Measurements from ENCODE around the gene ANKS1B. TPM values are rescaled to one million over a fixed set of nuclear protein-coding genes. Genes with fewer than 3 reads are reported as not detected.
"Not testable (repeated sequence)": the region's sequence is repeated elsewhere in the genome, so short reads cannot be mapped to it uniquely, and the experiment has no call there.

Gene ANKS1B
- total RNA-seq, 1 donor from 2014 or later, result 3.6 TPM

DNA sequence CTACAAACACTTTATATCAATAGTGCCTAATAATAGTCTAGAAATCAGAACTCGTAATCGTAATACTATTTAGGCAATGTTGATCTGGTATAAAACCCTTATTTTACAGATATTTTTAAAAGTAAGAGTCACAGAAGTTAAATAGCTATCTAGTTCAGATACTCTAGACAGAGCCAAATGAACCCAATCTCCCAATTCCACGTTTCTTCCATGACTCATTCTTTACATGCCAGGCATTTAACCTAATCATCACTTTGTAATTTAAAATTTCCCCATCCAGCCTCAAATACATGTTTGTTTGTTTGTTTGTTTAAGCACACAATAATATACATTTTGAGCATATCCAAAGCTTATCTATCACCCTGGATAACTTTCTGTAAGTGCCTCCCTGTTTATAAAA, 373.6 kb downstream of the ANKS1B start:
- DNase-seq (ENCODE audit: low spot score) (no peak), ATAC-seq (no peak)

GRCh38 chr12:99609455-99610181, 375.1 kb downstream of the ANKS1B start:
- ATAC-seq (no peak), DNase-seq (ENCODE audit: low spot score) (no peak)

GRCh38 chr12:99600388-99600787, 384.3 kb downstream of the ANKS1B start:
- ATAC-seq (no peak), DNase-seq (ENCODE audit: low spot score) (no peak)

DNA sequence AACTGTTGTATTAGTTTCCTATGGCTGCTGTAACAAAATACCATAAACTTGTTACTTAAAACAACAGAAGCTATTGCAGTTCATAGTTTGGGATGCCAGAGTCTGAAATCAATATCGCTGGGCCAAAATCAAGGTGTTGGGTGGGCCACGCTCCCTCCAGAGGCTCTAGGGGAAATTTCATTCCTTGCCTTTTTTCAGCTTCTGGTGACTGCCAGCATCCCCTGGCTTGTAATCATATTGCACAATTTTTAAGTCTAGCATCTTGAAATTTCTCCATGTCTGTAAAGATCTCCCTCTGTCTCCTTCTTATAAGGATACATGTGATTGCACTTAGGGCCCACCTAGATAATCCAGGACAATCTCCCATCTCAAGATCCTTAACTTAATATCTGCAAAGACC, 386.0 kb downstream of the ANKS1B start:
- ATAC-seq (no peak), DNase-seq (ENCODE audit: low spot score) (no peak)

- DNase-seq (ENCODE audit: low spot score), result no peak
- ATAC-seq, result no peak
These were observed 388.0 kb downstream of the ANKS1B start for GRCh38 chr12:99596762-99597161.

DNA sequence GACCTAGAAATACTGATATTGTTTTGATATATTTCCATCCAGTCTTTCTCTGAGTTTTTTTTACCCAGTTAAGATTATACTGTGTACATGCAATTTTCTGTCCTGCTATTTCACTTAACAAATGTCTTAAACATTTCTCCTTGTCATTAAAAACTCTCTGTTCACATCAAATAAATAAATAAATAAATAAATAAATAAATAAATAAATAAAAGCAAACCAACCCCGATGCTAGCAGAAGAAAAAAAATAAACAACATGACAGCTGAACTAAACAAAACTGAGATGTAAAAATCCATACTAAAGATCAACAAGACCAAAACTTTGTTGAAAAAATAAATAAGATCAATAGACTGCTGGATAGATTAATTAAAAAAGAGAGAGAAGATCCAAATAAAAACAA, 407.6 kb downstream of the ANKS1B start:
- not testable (repeated sequence) for DNase-seq (ENCODE audit: low spot score); ATAC-seq

DNA sequence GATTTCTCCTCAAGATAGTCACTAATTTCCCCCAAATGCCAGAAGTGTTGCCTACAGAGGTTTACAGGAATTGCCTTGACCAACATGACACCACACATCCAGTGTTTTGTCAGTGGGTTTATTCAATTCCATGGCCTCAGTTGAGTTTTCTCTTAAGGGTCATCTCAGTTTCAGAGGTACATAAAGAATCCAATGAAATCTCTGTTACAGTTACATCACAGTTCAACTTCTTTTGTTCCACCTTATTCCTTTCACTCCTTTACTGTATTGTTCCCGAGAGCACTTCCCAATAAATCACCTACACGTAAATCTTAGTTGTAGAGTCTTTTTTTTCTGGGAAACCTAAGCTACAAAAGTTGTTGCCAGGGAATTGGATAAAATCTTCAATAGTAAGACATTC, 410.8 kb downstream of the ANKS1B start:
- ATAC-seq (no peak), DNase-seq (ENCODE audit: low spot score) (no peak)

DNA sequence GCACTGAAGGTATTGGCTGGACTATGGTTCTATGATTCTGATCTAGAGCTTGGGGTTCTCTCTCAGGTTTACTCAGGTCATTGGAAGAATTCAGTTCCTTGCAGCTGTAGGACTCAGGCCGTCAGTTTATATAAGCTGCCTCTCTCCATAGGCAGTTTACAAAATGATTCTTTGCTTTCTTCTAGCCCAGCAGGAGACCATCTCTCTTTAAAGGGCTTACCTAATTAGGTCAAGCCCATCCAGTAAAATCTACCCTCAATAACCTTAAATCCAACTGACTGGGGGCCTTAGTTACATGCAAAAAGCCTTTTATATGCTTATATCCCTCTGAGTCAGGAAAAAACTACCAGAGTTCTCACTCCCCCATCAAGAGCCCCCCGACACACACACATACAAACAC, 417.7 kb downstream of the ANKS1B start:
- DNase-seq (ENCODE audit: low spot score) (no peak), ATAC-seq (no peak)

DNA sequence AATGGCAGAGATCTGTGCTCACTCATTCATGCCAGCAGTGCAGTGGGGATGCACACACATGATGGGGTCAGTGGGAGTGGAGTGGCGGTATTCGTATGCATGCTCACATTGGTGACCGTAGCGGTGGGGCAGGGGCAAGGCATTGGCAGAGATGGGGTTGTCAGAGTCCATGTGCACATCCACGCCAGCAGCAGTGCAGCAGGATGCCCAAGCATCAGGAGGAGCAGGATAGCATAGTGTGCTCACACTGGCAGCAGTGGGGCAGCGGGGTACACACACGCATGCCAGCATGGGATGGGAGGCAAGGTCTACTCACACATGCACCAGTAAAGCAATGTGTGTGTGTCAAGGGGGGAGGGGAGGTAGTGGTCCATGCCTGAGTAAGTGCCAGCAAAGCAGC, 426.6 kb downstream of the ANKS1B start:
- ATAC-seq, result no peak
- no peak for DNase-seq (ENCODE audit: low spot score)

DNA sequence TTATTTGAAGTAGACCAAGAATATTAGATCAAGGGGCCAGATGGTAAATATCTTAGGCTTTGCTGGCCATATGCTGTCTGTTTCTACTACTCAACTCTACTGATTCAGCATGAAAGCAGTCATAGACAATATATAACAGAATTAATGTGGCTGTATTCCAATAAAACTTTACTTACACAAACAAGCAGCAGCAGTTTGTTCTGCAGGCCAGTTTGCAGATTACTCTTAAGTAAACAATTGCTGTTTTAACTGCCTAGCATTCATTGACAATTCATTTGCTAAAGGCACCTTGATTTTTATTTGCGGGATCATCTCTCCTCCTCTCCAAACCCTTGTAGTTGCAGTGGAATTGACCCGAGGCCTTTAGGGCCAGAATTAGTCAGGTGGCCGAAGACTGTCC, 431.3 kb downstream of the ANKS1B start:
- peak; percentile 70 for ATAC-seq
- no peak for DNase-seq (ENCODE audit: low spot score)

DNA sequence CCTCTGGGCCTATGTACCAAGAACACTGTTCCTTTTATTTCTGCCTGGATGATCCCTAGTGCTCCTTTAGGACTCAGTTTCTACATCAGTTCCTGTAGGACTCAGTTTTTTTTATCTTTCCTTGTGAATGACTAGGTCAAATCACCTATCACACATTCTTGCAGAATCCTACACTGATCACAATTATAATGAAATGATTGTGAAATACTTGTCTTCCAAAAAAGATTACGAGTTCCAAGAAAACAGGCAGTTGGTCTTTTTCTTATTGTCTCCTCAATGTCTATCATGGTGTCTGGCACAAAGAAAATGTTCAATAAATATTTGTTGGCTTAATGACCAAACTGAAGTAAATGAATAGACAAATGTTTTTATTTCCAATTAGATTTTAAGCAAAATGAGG, 432.7 kb downstream of the ANKS1B start:
- no peak for DNase-seq (ENCODE audit: low spot score)
- no peak for ATAC-seq

DNA sequence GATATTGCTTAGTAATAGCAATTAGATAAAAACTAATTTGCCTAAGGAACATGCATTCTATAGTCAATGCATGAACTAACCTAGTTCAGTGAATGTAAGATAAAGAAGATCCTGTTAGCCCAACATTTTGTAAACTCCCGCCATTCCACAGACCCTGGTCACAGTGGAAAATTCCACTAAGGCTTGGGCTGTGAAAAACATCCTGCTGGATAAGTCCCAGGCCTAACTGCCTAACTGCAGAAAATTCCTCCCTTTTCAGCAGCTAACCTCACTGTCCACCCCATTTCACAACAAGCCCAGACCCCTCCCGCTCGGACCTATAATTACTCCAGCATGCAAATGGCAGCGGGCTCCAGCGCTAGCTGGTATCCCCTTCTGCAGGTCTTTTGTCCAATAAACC, 435.1 kb downstream of the ANKS1B start:
- DNase-seq (ENCODE audit: low spot score), result no peak
- no peak for ATAC-seq

- no peak for DNase-seq (ENCODE audit: low spot score)
- ATAC-seq, result no peak
These were observed 435.5 kb downstream of the ANKS1B start for GRCh38 chr12:99549196-99549595.

DNA sequence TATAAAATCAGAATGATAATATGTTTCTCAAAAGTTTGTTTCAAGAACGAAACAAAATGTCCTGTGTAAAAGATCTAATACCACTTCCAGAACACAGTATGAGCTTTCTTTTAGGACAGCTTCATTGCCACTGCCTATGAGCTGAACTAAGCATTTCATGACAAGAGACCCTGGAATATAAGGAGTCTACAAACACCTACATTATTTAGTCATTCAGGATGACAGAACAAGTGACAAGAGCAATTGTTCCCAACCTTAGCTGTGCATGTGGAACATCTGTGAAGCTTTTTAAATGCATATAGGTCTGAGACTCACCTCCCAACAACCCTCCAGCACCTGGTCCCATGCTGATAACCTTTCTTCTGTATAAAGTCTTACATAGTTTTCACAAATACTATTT, 440.3 kb downstream of the ANKS1B start:
- ATAC-seq (no peak), DNase-seq (ENCODE audit: low spot score) (no peak)

DNA sequence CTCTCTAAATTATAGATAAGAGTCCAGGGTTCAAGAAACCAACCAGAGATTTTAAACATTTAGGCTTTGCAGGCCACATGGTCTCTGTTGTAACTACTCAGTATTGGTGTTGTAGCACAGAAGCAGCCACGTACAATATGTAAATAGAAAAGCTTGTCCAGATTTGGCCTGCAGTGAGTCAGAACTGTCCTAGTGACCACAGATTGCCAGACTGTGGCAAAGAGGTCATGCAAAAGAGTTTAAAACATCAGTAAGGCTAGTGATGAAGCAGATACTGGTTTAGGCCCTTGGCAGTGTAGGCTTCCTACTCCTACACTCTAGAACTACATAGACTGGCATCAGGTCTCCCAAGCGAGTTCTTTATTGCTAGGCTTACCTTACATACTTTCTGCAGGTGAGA, 454.8 kb downstream of the ANKS1B start:
- ATAC-seq, result no peak

GRCh38 chr12:99528478-99528877, 456.3 kb downstream of the ANKS1B start:
- ATAC-seq (no peak), DNase-seq (ENCODE audit: low spot score) (no peak)

More for the DNA sequence above, 454.8 kb downstream of the ANKS1B start:
- DNase-seq (ENCODE audit: low spot score), result no peak

DNA sequence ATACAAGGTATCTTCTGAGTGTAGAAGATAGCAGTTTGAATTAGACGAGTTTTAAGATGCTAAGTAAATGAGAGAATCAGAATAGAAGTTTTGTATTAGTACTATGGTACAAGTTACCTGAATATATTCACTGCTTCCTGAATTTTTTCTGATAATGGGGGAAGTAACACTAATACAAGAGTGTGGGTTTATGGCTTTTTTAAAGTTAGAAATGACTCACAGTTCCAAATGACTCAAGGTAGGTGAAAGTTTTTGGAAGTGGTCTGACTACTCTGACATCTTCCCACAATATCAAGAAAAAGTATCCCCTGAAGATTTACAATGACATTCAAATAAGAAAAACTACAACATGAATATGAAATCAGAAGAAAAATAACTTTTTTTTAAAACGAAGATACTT, 460.9 kb downstream of the ANKS1B start:
- no peak for ATAC-seq
- DNase-seq (ENCODE audit: low spot score), result no peak

GRCh38 chr12:99522456-99522855, 462.3 kb downstream of the ANKS1B start:
- DNase-seq (ENCODE audit: low spot score), result no peak
- no peak for ATAC-seq

DNA sequence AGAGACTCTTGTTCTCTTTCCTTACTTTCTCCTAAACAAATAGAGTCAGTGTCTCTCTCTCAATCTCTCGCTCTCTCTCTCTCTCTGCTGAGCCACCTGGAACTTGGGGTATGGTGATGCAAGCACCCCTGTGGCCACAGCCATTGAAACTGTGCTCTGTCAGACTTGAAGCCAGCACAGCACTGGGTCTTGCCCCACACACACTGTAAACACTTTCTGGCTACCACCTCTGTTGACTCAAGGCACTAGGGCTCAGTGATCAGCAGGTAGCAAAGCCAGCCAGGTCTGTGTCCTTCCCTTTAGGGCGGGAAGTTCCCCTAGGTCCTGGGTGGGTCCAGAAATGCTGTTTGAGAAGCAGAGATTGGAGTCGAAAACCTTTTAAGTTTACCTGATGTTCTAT, 463.1 kb downstream of the ANKS1B start:
- peak; percentile 99 for ATAC-seq
- peak; percentile 58 for DNase-seq (ENCODE audit: low spot score)

- ATAC-seq (no peak), DNase-seq (ENCODE audit: low spot score) (no peak)
These were observed 471.7 kb downstream of the ANKS1B start for GRCh38 chr12:99513066-99513465.

- DNase-seq (ENCODE audit: low spot score) (no peak), ATAC-seq (no peak)
These were observed 478.9 kb downstream of the ANKS1B start for GRCh38 chr12:99505805-99506204.

DNA sequence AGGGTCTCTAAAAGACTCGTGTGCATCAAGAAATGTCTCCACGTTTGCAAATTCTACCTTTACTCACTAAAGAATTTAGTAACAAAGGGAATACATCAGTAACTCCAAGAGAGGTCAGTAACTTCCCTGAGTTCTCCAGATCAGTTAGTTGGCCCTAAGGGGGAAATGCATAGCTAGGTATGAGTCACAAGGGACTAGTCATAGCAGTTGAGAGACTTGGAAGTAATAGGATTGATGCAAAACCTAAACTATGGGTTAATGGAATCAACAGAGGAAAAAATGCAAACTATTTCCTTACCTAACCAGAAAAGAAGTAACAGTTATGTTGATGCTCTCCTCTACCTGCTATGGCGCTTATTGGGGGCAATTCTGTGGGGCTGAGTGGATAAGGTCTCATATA, 486.0 kb downstream of the ANKS1B start:
- ATAC-seq, result no peak
- DNase-seq (ENCODE audit: low spot score), result no peak

DNA sequence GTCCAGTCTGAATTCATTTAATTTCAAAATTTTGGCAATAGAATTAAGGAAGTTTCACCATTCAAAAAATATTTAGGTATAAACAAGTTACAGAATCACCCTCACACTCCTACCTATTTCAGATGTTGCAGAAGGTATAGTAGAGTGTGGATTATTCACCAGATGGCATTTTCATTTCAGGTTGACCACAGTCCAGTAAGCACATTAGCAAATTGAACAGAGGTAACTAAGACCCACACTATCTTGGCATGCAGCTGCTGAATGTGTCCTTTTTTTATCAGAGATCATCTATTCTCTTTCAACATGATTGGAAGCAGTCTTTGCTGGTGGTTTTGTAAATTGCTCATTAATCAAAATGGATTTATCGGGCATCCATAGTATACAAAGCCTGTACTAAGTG, 488.9 kb downstream of the ANKS1B start:
- ATAC-seq, result no peak

More for the DNA sequence above, 488.9 kb downstream of the ANKS1B start:
- DNase-seq (ENCODE audit: low spot score), result no peak

Data from left lobe of liver (tissue), 2 donors.